Stimulated activated CD4-positive, alpha-beta T cell treated with anti-CD3 and anti-CD28 coated beads, Interleukin-1b, Interleukin-23, amount 100 ng/mL, for 1 hour (primary cell): ENCODE data around the gene COP1.

Experiments used
- DNase-seq, 2 donors: peaks; one replicate each; pipeline ENCODE4 v3.0.0-alpha.2; 2020; ENCODE audit warnings: low read depth in 2 of 2

COP1 gene

DNA sequence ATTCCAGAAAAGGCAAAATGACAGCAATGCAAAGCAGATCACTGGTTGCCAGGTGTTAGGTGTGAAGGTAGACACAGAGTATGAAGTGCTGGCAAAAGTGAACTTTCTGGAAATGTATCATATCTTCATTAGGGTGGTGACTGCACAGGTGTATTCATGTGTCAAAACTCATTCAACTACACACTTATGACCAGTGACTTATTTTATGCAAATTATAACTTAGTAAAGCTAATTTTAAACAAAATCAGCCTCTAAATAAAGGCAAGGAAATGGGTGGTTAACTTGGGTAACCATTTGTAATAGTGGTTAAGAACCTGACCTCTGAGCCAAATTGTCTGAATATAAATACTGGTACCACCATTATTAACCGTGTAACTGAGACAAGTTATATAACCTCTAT is 7.4 kb downstream of the COP1 start:
- DNase-seq: no peak

DNA sequence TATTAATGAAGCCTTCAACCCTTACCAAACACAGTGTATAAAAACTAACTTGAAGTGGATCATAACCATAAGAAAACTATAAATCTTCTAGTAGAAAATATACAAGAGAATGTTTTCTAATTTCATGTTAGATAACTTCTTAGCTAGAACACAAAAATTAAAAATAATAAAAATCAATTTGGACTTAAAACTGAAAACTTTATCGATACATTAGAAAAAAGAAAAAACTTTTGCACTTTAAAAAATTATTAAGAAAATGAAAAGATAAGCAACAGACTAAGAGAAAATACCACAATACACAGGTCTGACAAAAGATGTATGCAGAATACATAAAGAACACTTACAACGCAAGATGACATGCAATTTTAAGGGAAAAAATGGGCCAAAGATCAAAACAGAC is 8.7 kb downstream of the COP1 start:
- DNase-seq: no peak

DNA sequence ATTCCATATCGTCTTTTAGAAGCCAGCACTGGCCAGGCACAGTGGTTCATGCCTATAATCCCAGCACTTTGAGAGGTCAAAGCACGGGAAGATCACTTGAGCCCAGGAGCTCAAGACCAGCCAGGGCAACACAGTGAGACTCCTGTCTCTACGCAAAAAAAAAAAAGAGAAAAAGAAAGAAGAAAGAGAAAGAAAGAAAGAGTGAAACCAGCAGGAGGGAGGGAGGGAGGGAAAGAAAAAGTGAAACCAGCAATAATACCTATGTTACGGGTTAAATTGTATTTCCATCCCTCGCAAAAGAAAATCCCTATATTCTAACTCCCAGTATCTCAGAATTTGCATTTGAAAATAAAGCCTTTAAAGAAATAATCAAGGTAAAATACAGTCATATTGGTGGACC is 10.4 kb downstream of the COP1 start:
- no peak for DNase-seq

DNA sequence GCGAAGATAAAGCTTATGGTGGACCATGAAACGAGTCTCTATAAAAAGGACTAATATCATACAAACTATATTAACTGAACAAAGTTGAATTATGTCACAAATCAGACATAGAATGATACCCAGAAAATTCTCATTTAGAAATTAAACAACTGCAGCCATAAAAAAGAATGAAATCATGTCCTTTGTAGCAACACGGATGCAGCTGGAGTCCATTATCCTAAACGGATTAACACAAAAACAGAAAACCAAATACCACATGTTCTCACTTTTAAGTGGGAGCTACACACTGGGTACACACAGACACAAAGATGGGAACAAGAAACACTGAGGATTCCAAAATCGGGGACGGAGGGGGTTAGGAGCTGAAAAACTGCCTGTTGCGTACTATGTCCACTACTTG is 11.5 kb downstream of the COP1 start:
- no peak for DNase-seq

DNA sequence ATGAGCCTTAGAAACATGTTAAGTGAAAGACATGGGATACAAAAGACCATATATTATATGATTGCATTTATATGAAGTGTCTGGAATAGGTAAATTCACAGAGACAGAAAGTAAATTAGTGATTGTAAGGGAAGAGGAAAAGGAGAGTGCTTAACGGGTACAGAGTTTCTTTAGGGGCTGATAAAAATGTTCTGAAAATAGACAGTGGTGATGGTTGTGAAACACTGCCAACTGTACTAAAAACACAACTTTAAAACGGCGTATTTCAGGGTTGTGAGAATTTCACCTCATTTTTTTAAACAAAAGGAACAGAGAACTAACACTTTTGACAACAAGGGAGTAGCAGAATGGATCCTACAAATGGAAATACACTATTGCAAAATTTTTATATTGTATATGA is 13.4 kb downstream of the COP1 start:
- no peak for DNase-seq

DNA sequence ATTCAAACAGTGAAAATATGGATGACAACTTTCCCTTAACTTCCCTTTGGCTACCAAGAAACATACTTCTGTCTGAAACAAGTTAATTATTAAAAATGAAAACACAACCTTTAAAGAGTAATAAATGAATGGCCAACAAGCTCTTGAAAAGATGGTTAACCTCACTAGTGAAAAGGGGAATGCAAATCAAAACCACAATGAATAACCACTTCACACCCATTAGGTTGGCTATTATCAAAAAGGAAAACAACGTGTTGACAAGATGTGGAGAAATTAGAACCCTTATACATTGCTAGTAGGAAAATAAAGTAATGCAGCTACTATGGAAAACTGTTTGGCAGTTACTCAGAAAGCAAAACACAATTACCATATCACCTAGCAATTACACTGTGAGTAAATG is 14.1 kb downstream of the COP1 start:
- DNase-seq: no peak

DNA sequence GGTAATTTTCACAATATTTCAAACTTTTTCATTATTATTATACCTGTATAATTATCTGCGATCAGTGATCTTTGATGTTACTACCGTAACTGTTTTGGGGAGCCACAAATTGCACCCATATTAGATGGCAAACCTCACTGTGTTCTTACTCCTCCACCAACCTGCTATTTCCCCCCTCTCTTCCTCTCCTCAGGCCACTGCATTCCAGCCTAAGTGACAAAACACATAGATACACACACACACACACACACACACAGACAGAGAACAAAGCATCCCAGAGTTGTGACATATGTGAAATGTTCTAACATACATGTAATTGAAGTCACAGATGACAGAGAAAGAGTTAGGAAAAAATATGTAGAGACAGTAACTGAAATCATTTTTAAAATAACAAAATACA is 18.5 kb downstream of the COP1 start:
- no peak for DNase-seq

DNA sequence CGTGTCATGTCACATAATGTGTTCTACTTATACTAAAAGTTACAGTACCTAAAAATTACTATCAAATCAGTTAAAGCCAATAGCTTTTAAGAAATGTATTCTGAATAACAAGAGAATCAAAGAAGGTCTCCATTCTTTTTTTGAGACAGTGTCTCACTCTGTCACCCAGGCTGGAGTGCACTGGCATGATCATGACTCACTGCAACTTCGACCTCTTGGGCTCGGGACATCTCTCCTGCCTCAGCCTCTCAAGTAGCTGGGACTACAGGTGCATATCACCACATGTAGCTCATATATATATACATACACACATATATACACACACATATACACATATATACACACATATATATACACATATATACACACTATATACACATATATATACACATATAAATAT is 20.1 kb downstream of the COP1 start:
- no peak for DNase-seq

DNA sequence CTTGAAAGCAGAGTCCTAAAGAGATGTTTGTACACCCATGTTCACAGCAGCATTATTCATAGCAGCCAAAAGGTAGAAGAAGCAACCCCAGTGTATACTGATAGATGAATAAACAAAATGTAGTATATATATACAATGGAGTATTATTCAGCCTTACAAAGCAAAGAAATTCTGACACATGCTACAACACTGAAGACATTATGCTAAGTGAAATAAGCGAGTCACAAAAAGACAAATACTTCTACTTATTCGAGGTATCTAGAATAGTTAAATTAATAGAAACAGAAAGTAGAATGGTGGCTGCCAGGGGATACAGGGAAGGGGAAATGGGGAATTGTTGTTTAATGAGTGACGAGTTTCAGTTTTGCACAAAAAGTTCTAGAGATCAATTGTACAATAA is 23.5 kb downstream of the COP1 start:
- no peak for DNase-seq

DNA sequence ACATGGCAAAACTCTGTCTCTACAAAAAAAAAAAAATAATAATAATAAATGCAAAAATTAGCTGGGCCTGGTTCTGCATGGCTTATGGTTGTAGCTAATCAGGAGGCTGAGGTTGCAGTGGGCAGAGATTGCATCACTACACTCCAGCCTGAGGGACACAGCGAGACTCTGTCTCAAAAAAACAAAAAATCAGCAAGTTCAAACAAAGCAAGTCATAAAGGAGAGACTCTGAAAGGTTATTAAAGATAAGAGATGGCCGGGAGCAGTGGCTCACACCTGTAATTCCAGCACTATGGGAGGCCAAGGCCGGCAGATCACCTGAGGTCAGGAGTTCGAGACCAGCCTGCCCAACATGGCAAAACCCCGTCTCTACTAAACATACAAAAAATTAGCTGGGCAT is 28.8 kb downstream of the COP1 start:
- DNase-seq: no peak

DNA sequence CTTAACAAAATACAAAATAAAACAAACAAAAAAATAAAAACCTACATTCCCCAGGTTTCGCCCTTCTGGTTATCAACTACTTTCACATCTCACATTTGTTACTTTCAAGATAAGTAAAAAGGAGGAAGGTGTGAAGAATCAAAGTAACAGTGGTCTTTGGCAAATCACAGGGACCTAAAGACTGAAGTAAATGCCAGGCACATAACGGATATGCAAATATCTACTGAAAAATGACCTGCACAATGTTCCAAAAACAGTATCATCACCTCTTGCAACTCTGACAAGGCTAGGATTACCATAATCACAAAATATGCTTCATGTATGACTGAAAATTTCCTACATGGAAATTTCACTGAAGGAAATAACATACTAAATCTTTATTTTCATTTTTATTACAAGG is 29.3 kb downstream of the COP1 start:
- no peak for DNase-seq

DNA sequence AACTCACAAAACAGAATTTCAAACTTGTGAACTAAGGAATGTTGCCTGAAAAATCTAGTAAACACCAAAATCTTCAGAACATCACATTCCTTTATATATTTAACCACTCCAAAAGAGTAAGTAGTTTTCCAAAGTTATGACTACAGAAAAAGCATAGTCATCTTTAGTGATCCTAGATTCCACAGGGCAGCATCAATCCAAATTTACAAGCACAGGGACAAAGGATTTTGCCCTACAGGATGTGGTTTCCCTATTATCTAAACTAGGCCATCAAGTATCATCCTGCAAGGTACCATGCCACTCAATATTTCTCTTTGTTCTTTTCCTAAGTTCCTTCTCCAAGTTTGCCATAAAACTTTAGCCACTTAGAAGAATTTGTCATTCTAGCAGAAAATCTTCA is 33.0 kb downstream of the COP1 start:
- no peak for DNase-seq

DNA sequence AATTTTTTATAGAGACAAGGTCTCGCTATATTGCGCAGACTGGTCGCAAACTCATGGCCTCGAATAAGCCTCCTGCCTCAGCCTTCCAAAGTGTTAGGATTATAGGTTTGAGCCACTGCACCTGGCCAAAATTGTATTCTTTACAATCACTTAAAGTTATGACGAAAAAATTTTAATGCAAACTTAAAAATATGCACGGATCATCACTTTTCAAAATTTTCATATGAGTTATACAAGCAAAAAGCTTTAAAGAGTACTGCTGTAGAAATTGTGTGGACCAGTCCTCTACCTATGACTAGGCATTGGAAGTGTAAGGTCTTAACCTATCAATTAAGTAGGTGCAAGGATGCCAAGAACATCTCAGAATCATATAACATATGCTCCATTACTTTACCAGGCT is 34.9 kb downstream of the COP1 start:
- DNase-seq: no peak

DNA sequence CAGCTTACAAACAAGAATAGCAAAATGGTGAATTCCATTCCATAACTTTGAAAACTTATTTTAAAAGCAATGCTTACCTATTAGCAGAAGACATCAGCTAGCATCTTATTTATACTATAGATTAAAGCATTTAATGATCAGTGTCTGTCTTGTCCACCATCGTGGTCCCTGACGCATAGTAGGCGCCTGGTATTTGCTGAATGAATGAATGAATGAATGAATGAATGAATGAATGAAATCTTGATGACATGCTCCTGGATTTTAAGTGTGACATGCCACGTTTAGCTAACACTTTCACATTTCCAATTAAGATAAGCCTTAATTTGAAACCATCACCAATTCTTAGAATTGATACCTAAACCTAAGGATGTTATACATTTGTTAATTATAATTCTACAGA is 39.9 kb downstream of the COP1 start:
- no peak for DNase-seq

DNA sequence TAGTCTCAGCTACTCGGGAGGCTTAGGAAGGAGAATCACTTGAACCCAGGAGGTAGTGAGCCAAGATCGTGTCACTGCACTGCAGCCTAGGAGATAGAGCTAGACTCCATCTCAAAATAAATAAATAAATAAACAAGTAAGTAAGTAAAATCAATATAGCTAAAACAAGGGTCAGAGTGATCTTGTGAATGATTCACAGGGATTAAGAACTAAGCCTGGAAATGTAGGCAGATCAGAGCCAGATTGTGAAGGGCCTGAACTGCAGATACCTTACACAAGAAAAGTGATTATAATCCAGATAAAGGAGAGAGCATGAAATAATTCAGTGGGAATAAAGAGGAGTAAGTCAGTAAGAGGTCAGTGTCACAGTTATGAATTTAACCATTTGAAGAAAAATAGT is 41.5 kb downstream of the COP1 start:
- no peak for DNase-seq

DNA sequence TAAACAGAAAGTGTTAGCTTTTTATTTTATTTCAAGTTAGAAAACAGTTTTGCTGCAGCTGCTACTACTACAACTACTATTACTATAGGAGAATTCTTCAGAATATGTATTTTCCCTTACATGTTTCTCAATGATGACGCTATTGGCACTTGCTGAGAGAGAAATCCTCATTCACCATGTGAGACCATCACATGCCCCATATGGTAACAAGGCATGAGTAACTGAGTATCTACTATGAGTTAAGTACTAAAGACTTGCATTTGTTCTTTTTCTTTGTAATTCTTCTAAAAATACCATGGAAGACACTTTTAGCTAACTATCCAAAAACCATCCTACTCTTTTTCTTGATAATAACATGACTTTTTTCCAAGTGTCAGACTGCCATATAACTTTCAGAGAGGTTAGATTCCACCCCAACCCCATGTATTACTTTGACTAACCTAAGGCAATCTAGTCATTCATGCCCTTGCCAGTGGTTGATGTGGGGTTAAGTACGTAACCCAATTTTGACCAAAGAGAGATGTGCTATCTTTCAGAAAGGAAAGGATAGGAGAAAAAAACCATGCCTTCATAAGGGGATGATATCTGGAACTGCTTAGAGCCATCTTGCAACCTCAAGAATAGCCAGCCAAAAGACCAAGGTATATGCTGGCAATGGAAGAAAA is 42.9 kb downstream of the COP1 start:
- no peak for DNase-seq

DNA sequence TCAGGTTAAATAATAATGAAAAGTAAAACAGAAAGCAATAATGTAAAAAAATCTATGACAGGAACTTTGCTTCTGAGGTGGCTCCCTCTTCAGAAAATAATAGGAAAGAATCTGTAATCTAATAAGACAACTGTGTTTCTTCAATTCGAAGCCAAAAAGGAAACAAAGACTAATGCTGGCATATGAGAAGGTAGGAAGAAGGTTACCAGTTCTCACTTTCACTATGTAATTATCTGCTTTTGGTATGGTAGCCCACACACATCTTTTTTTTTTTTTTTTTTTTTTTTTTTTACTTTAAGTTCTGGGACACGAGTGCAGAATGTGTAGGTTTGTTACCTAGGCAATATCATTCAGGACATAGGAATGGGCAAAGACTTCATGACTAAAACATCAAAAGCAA is 47.1 kb downstream of the COP1 start:
- no peak for DNase-seq

DNA sequence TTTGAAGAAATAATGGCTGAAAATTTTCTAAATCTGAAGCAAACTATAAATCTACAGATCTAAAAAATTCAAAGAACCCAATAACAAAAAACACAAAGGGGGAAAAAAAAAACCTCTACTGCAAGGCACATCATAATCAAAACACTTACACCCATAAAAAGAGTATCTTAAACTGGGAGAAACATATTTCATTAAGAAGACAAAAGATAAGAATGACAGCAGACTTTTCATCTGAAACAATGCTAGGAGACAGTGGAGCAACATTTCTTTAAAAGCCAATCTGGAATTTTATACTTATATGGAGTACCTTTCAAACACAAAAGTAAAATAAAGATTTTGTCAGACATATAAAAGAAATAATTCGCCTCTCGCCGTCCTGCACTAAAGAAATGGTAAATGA is 49.1 kb downstream of the COP1 start:
- no peak for DNase-seq

DNA sequence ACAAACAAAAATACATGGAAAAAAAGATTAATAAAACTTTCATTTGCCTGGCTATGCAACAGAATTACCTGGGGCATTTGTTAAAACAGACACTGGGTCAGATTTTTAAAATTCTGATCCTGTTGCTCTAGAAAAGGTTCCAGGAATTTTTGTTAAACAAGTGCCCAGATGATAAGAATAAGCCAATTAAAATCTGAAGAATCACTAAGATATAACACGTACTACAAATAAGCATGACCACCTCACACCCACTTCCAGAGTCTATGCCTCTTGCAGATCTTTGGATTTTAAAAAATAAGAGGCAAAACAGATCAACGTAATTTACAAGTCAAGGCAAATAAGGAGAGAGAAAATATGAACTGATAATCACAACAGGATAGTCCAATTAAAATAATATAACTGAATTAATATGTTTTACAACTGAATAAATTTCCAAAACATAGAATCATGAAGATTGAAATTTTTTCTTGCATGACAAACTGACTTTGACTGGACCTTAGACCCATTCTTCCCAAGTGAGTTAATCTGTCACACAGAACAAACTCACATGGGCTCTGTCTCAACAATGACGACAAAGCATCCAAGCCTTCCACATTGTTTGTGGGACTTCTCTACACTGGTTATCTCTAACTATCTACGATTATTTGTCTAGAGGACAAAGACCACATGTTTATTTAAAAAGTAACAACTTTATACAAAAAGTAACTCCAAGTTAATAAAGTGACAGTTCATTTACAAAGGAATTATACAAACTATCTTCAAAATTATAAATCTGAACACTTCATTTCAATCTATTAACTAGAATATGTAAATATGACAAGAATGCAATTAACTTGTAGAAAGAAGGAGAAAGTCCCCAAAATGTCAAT is 56.9 kb downstream of the COP1 start:
- no peak for DNase-seq

DNA sequence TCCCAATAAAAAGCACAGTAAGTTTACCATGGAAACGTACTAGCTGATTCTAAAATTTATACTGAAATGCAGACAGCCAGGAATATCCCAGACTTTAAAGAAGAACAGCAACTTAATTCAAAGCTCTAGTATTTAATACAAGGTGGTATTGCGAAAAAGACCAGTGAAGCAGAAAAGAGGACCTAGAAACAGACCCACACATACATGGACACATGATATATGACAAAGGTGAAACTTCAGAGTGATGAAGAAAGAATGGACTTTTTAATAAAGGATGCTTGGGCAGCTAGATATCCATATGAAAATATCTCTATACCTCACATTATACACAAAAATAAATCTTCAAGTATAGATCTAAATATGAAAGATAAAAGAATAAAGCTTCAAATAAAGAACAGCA is 62.6 kb downstream of the COP1 start:
- DNase-seq: no peak

DNA sequence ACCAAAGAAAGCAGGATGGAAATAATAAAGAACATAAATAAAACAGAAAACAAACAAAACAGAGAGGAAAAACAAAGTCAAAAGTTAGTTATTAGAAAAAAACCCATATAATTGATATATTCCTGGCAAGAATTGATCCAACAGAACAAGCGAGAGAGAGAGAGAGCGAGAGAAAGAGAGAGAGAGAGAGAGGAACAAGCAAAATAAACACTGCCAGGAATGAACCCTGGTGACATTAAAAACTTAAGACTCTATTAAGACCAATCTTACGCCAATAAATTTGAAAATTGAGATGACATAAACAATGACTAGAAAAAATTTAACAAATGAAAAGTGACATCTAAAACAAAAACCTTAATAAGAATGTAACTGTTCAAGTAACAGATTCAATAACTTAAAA is 64.1 kb downstream of the COP1 start:
- no peak for DNase-seq

DNA sequence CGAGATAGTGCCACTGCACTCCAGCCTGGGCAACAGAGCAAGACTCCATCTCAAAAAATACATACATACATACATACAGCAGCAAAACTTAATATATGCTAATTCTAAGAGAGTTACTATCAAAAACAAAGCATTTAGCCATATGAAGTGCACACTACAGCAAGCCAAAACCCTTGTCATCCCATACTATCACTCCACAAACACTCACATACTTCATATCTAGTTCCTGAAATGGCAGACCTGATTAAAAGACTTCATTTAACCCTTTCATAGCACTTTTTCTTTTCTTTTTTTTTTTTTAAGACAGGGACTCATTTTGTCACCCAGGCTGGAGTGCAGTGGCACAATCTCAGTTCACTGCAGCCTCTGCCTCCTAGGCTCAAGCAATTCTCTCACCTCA is 65.6 kb downstream of the COP1 start:
- no peak for DNase-seq

DNA sequence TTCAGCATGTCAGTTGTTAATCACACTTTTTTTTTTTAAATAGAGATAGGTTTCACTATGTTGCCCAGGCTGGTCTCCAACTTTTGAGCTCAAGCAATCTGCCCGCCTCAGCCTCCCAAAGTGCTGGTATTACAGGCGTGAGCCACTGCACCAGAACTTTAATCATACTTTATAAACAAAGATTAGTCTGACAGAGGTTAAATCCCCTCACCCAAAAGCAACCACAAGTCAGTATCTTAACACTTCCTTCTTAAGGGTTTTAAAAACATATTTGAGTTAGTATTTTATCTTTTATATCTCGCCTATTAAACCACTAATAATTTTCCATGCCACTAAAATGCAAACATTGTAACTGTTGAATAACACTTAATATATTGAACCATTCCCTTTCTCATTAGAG is 70.2 kb downstream of the COP1 start:
- no peak for DNase-seq

DNA sequence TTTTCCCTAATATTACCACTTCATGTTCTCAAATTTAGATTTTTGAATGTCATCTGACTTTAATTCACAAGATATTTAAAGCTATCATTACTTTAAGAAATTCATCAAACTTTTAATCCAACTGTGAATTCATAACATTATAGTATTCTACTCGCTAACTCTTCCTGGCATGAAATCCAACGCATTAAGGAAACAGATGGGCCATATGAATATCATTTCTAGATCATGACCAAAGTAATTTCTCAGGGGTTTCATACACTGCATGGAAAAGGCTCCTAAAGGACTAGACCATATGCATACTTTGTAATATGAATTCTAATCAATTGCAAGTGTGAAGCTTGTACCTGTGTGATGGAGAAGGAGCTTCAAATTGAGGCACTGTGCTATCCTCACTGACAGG is 72.4 kb downstream of the COP1 start:
- no peak for DNase-seq
